Measurements from ENCODE around the gene AADAT. TPM values are rescaled to one million over a fixed set of nuclear protein-coding genes. Genes with fewer than 3 reads are reported as not detected.

Gene AADAT
- total and polyA plus RNA-seq, 2 of the 4 experiments (the other 2 are of a cell fraction) = 4.7 to 6.9 TPM

DNA sequence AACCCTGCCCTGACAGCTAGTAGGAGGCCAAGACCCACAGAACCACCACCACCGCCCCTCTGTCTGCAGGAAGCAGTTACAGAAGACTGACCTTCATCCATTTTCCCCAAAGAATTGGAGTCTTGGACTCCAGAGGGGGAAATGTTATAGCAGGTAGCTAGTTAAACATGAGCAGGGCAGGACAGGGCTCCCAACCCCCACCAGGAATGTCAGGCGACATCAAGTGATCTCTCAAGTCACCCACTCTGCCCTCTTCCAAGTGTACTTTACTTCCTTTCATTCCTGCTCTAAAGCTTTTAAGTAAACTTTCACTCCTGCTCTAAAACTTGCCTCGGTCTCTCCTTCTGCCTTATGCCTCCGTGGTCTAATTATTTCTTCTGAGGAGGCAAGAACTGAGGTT, 17.1 kb upstream of the AADAT start:
- Histone ChIP-seq H2BK15ac (ENCODE audit: low read depth, low read length) (no peak overlapping the region), H3K27me3 (ENCODE audit: control insufficient read depth, insufficient read depth, low read length) (no peaks in the 10 kb centered on the region), H2BK20ac (ENCODE audit: low read depth, low read length) (no peak overlapping the region), H3K79me1 (ENCODE audit: low read depth in 1 of 2, low read length in 2 of 2) (no peaks in the 10 kb centered on the region), H4K5ac (ENCODE audit: low read depth, low read length) (no peak overlapping the region), H3K4me1 (ENCODE audit: control insufficient read depth, insufficient read depth, low read length) (no peaks in the 10 kb centered on the region), H3K27ac (ENCODE audit: insufficient read depth, low read length) (no peak overlapping the region), H3K9me3 (ENCODE audit: control insufficient read depth, insufficient read depth, low read length) (no peaks in the 10 kb centered on the region), H3K18ac (ENCODE audit: low read depth, low read length) (no peak overlapping the region), H3K23ac (ENCODE audit: low read depth, low read length) (no peak overlapping the region), H3K56ac (ENCODE audit: extremely low read depth, insufficient read depth, low read length) (no peak overlapping the region), H2BK5ac (ENCODE audit: low read depth, low read length, poor library complexity, severe bottlenecking) (no peak overlapping the region), H4K91ac (ENCODE audit: insufficient read depth, low read depth, low read length) (no peak overlapping the region), H2BK120ac (ENCODE audit: low read depth, low read length) (no peak overlapping the region), H4K8ac (ENCODE audit: low read depth in 2 of 2, low read length in 2 of 2) (no peak overlapping the region), H3K9me1 (ENCODE audit: insufficient read depth, low read length) (no peaks in the 10 kb centered on the region), H3K36me3 (ENCODE audit: control insufficient read depth, insufficient read depth, low read length) (no peaks in the 10 kb centered on the region), H4K20me1 (ENCODE audit: insufficient read depth, low read length) (no peaks in the 10 kb centered on the region), H3K9ac (ENCODE audit: low read depth, low read length) (no peak overlapping the region), H3K4ac (ENCODE audit: low read depth, low read length) (no peak overlapping the region), H2AFZ (replicated peaks; ENCODE audit: low read length, poor library complexity) (no peak overlapping the region), H3K4me2 (ENCODE audit: low read depth, low read length) (no peak overlapping the region), H2AK9ac (replicated peaks; ENCODE audit: low read depth, low read length, poor library complexity) (no peak overlapping the region), H3K4me3 (ENCODE audit: insufficient read depth, low read depth, low read length) (no peak overlapping the region), H2AK5ac (ENCODE audit: low read depth, low read length) (no peak overlapping the region), H3K14ac (replicated peaks; ENCODE audit: low read depth, low read length) (no peak overlapping the region)
- no peak for ATAC-seq (ENCODE audit: low read depth)
- ChIA-PET CTCF (interaction anchor here (1.1 kb wide), 1 partner anchor 18 kb away, joined by 4 read pairs; no protein-coding TSS in a partner anchor), POLR2A (ENCODE audit: unreplicated experiment) (no interaction called here)
- no peak for DNase-seq
- no CpG with 5 or more reads among the region's 4 CpGs for WGBS, 2 experiments (ENCODE audit: extremely low coverage in 2 of 2, insufficient read length in 1 of 2)
- dilution Hi-C loops (cut with HindIII; ENCODE audit: low sequenced_read_pairs, unreplicated experiment) = no loop called here
- BruUV-seq (replicated peaks) = no TSS peak
- TF ChIP-seq SMC3 (IDR thresholded peaks at IDR 0.05; ENCODE audit: low read depth, low read length) = no peak
- TF ChIP-seq MAZ (IDR thresholded peaks at IDR 0.05; ENCODE audit: borderline replicate concordance, low read depth, low read length) = no peak
- TF ChIP-seq RFX5 (IDR thresholded peaks at IDR 0.05; ENCODE audit: low read depth, low read length) = no peak
- no peak for TF ChIP-seq BHLHE40 (IDR thresholded peaks at IDR 0.05; ENCODE audit: low read depth, low read length)
- TF ChIP-seq RAD21 (IDR thresholded peaks at IDR 0.05; ENCODE audit: low read length) = no peak
- no peak for TF ChIP-seq MXI1 (IDR thresholded peaks at IDR 0.05; ENCODE audit: borderline replicate concordance, low read depth, low read length)
- TF ChIP-seq, protein P1, sequence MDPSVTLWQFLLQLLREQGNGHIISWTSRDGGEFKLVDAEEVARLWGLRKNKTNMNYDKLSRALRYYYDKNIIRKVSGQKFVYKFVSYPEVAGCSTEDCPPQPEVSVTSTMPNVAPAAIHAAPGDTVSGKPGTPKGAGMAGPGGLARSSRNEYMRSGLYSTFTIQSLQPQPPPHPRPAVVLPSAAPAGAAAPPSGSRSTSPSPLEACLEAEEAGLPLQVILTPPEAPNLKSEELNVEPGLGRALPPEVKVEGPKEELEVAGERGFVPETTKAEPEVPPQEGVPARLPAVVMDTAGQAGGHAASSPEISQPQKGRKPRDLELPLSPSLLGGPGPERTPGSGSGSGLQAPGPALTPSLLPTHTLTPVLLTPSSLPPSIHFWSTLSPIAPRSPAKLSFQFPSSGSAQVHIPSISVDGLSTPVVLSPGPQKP (IDR thresholded peaks at IDR 0.05; ENCODE audit: borderline replicate concordance, low read depth, low read length) = no peak
- TF ChIP-seq MAFK (IDR thresholded peaks at IDR 0.05; ENCODE audit: low read depth, low read length) = no peak
- no peak for TF ChIP-seq CEBPB (IDR thresholded peaks at IDR 0.05; ENCODE audit: low read depth, low read length)
- no peak for TF ChIP-seq RCOR1 (IDR thresholded peaks at IDR 0.05; ENCODE audit: insufficient replicate concordance, low read length)
- TF ChIP-seq NFE2L2 (IDR thresholded peaks at IDR 0.05; ENCODE audit: low read depth, low read length) = no peak
- TF ChIP-seq, protein P2, sequence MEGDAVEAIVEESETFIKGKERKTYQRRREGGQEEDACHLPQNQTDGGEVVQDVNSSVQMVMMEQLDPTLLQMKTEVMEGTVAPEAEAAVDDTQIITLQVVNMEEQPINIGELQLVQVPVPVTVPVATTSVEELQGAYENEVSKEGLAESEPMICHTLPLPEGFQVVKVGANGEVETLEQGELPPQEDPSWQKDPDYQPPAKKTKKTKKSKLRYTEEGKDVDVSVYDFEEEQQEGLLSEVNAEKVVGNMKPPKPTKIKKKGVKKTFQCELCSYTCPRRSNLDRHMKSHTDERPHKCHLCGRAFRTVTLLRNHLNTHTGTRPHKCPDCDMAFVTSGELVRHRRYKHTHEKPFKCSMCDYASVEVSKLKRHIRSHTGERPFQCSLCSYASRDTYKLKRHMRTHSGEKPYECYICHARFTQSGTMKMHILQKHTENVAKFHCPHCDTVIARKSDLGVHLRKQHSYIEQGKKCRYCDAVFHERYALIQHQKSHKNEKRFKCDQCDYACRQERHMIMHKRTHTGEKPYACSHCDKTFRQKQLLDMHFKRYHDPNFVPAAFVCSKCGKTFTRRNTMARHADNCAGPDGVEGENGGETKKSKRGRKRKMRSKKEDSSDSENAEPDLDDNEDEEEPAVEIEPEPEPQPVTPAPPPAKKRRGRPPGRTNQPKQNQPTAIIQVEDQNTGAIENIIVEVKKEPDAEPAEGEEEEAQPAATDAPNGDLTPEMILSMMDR (conservative IDR thresholded peaks at IDR 0.05; ENCODE audit: low read depth, low read length) = no peak
- no peak for TF ChIP-seq FOS (IDR thresholded peaks at IDR 0.05; ENCODE audit: low read depth, low read length)
- no peak for TF ChIP-seq CHD1 (IDR thresholded peaks at IDR 0.05; ENCODE audit: low read depth, low read length)
- no peak for TF ChIP-seq POLR2A (IDR thresholded peaks at IDR 0.05; ENCODE audit: low read depth, low read length)
- TF ChIP-seq, protein P3, sequence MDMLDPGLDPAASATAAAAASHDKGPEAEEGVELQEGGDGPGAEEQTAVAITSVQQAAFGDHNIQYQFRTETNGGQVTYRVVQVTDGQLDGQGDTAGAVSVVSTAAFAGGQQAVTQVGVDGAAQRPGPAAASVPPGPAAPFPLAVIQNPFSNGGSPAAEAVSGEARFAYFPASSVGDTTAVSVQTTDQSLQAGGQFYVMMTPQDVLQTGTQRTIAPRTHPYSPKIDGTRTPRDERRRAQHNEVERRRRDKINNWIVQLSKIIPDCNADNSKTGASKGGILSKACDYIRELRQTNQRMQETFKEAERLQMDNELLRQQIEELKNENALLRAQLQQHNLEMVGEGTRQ (IDR thresholded peaks at IDR 0.05; ENCODE audit: low read depth, low read length) = no peak
- intact Hi-C loops (cut with micrococcal nuclease) = no loop called here
- in situ Hi-C loops (cut with MboI; ENCODE audit: low sequenced_read_pairs) = no loop called here

Data from IMR-90 (cell line).